GM19043 (cell line): ENCODE results near the gene TRPM2.
A peak's percentile ranks its signal among the peaks of the same experiment; 100 is the strongest.

Source experiments
- ATAC-seq: cut with Tn5 transposase; IDR thresholded peaks from one replicate; pipeline ENCODE4 v1.9.1; 2021; ENCODE audit warnings: low read depth; ENCODE audit not compliant: unreplicated experiment

Gene TRPM2

DNA sequence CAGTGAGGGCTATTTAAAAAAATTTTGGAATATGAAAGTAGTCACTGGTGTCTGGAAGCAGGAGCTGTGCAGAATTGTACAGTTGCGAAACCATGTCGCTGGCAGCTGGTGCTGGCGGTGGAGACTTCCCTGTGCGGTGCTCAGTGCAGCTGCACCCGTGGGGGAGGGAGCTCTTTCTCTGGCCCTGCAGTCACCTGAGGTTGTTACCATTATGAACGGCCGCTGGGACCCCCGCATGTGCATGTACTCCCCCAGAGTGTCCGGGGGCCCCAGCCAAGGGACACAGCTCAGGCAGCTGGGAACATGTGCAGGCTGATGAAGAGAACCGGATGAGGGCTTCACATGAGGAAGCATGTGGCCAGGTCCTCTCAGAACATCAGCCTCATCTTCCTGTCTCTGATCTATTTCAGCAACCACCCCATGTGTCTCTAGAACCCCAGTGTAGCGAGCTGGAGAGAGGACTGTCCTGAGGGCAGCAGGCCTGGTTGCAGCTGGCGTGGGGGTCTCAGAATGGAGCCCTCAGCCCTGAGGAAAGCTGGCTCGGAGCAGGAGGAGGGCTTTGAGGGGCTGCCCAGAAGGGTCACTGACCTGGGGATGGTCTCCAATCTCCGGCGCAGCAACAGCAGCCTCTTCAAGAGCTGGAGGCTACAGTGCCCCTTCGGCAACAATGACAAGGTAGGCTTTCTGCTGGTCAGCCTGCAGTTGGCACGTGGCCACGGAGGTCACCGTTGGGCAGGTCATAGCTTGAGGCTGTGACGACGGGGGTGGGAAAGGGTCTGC is at the start of gene TRPM2:
Gene TRPM2 (plus strand): TSS at position 431 of the 780 bp plus-strand sequence. CDS start 80 bp downstream, at position 511.
- ATAC-seq, result peak; percentile 56

DNA sequence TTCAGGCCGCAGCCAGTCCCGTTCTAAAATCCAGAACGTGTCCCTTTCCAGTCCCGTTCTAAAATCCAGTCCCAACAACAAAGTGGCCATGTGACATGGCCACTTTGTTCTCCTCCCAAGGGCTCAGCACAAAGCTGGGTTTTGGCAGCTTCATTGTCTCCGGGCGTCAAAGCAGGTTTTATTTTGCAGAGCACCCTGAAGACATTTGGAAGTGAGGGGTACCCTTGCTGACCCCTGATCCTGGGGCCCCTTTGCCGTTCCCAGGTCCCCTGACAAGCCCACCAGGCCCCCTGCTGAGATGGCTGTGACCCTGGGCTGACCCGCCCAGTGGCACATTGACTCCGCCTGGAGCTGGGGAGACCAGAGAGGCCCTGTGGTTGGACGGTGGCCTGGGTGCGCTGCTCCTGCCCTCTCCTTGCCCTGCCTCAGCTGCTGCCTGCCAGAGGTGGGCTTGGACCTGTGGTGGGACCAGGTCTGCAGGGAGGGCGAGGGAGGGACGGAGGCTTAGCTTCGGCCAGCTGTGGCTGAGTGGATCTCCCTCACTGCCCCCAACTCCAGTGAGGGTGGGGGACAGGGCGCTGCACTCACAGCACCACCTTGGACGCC is 49.3 kb upstream of the TRPM2 start:
- no peak for ATAC-seq

DNA sequence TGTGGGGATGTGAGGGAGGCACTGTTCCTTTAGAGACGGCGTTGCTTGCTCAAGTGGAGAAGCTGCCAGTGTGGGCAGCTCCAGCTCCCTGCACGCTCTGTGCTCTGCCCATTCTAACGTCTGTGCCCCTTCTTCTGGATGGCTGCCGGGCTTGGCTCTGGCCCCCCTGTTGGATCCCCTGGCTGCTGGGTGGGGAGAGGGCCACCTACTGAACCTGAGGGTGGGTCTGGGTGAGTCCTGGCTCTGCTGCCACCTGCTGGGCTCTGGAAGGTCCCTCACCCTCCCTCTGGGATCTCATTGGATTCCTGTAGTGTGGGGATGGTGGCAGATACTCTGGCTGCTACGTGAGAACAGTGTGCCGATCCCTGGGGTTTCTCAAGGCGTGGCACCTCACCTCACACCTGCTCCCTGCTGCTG is 48.5 kb upstream of the TRPM2 start:
- ATAC-seq, result no peak

DNA sequence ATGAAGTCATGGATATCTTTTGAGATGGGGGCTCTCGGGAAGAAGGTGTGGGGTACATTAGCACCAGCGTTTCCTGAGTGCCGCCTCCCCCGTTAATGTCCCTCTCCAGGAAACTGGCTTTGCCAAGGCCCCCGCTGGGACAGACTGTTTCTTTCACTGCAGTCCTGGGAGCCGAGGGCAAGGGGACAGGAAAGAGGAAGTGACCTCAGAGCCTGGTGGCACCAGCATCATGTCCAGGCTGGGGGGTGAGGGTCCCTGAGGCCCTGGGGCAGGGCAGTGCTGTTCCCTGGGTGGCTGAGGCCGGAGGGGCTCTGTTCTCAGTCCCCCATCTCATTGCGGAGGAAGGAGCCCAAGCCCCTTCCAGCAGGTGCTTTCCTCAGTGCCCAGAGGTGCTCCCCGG is 47.7 kb upstream of the TRPM2 start:
- ATAC-seq, result no peak

DNA sequence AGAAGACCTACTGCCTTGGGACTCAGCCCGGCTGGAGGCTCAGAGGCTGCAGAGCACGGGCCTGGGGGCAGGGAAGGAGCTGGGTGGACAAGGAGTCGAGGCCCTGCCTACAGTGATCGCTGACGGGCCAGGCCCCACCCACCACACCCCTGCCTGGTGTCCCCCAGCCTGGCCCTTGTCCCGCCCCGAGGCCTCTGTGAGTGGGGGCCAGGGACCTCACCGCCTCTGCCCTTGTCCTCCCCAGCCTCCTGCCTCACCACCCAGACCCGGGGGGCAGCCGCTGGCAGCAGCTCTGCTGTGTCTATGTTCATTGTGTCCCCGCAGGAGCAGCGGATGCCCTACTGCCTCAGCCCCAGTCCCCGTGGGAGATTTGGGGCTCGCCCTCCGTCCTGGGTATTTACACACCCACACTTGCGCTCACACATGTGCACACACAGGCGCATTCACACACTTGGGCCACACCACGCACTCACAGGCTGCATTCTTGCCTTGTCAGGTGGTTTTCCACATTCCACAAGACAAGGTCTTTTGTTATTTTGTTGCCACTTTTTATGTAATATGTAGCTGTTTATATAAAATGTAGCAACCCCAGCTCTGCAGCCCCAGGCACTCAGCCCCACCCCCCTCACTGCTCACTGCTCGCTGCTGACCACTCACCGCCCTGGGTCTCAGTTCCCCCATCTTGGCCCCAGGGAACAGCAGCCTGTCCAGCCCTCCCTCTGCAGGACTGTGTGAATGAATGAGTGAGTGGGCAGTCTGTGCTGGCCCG is 46.3 kb upstream of the TRPM2 start:
- no peak for ATAC-seq

DNA sequence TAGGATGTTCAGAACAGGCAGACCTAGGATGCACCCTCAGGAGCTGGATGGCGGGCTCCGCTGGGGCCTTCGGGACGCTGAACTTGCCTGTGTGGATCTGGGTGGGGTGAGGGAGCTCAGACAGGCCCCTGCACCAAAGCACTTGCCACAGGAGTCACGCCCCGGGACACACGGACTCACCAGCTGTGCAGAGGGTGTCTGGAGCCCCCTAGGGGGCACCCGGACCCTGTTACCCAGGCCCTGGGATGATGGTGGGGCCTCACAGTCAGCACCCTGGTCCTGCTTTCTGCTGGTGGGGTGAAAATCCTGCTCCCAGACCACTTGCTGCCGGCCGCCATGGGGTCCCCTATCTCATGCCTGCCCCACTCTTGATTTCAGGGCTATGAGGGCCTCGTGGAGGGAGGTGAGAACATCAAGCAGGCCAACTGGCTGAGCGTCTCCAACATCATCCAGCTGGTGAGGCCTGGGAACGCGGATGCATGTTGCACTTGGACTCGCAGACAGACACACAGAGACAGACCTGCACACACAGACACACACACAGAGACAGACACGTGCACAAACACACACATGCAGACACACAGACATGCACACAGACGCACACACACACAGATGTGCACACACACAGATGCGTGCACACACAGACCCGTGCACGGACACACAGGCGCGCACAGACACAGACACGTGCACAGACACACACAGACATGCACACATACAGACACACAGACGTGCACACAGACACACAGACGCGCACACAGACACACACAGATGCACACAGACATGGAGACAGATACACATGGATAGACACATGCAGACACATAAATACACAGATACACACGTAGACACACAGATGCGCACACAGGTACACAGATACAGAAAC is 42.6 kb upstream of the TRPM2 start:
- ATAC-seq, result no peak

DNA sequence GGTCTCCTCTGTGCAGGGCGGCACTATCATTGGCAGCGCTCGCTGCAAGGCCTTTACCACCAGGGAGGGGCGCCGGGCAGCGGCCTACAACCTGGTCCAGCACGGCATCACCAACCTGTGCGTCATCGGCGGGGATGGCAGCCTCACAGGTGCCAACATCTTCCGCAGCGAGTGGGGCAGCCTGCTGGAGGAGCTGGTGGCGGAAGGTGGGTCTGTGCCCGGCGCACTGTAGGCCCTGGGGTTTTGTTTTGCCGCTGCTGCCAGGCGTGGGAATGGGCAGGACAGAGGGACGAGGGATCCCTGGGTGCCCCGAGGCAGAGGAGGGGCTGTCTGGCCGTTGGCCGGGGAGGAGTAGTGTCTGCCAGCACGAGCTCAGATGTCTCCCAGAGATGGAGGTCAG is 41.3 kb upstream of the TRPM2 start:
- no peak for ATAC-seq

DNA sequence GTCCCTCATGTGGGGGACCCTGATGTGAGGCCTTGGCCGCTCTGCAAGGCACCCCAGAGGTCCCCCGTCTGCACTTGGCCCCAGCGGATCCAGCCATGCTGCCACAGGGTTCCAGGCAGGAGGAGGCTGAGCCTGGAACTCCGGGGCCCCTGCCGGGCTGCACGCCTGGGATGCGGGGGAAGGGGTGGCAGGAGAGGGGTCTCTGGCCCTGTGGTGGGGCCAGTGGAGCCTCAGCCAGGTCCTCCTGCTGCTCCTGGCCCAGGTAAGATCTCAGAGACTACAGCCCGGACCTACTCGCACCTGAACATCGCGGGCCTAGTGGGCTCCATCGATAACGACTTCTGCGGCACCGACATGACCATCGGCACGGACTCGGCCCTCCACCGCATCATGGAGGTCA is 40.7 kb upstream of the TRPM2 start:
- ATAC-seq, result no peak

DNA sequence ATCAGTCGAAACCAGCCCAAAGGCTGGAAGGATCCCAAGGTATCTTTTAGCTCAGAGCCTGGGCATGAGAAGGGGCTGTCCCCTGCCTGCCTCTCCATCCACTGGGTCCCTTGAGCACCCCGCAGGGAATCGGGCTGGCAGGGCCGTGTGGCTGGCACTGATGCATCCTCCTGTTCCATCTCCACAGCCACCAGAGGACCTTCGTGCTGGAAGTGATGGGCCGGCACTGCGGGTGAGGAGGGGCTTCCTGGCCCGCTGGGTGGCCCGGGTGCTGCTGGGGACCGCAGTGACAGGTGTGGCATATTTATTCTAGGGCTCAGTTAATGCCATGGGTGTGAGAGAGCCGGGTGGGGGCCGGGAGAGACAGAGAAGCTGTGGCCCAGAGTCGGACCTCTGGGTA is 40.0 kb upstream of the TRPM2 start:
- no peak for ATAC-seq

DNA sequence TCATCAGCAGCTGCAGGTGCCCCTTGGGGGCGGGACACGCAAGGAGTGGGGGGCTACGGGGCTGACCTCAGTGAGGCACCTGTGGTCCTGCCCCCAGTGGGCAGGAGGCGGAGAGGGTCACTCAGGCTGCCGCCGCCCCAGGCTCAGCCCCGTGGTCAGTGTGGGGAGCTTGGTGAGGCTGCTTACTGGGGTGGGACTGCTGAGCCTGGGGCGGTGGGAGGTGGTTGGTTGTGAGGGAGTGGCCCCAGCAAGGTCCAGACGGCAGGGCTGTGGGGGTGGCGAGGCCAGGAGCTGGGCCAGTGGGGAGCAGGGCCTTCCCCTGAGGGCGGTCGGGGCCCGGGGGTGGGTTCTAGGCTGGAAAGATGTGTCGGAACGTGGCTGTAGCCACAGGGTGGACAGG is 39.3 kb upstream of the TRPM2 start:
- ATAC-seq, result no peak

DNA sequence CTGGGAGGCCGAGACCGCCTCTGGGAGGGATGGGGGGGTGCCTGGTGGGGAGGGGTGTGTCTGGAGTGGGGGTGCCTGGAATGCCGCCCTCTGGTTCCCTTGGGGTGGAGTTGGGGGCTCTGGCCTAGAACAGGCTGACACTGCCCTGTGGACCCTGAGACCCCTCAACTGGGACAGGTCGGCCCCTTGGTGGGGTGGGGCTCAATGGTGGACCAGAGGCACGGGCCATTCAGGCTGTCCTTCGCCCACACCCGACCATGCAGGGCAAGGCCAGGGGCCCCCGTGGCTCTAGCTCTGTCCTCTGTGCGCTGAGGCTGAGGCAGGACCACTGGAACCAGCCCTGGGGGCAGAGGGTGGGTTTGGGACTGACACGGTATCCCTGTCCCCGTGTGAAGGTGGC is 38.9 kb upstream of the TRPM2 start:
- ATAC-seq, result no peak

DNA sequence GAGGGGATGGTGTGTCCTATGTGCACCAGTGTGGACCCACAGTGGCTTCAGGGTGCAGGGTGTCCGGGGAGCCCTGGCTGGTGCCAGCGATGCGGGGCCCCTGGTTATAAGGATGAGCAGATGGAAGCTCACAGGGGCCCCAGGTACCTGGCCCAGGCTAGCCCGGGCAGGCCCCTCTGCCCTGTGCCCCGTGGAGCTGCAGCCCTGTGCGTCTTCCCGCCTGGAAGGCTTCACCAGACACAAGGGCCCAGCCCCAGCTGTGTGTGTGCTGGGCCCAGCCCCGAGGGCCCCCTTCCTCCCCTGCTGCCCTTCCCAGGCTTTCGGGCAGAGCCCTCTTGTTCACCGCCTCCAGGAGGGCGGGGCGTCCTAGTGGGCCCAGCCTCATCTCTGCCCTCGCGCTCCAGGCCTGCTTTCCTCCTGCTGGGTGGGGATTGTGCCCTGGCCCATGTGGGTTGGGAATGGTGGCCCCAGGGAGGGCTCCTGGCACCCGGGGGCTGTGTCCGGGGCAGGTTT is 37.7 kb upstream of the TRPM2 start:
- ATAC-seq, result no peak

DNA sequence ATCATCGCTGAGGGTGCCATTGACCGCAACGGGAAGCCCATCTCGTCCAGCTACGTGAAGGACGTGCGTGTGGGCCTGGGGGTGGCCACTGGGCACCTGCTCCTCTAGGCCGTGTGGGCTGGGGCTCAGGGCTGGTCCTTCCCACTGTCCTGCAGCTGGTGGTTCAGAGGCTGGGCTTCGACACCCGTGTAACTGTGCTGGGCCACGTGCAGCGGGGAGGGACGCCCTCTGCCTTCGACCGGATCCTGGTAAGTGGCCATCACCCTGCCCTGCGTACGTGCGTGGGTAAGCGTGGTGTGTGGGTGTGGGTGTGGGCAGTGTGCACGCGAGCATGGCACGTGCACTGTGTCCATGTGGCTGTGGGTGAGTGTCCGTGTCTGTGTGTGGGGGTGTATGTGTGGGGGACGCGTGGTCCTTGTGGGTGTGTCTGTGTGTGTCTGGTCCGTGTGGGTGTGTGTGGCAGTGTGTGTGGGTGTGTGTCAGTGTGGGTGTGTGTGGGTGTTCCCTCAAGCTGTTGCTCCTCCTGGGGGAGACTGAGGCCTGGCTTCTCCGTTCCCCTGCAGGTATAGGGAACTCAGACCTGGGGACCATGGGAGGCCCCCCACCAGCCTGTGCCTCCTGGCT is 37.0 kb upstream of the TRPM2 start:
- no peak for ATAC-seq

DNA sequence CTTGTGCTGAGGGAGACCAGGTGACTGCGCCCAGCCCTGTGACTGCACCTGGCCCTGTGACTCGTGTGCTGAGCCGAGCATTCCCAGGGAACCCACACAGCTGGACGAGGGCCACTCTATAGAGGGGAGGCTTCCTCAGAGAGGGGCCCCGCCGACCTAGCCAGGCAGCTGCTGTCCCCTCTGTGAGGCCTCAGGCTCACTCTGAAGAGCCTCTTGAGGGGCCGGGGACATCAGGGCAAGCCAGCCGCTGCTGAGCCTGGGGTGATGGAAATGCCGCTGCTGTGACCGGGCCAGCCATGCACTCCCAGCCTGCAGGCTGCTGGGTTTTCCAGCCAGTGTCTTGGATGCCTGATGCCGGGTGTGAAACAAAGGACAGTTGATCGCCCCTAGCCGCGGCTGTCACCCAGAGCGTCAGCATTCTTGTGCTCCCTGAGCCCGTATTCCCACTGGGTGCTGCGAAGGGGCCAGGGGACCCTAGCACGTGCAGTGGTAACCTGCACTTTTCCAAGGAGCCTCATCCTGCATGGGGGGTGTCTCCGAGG is 36.1 kb upstream of the TRPM2 start:
- no peak for ATAC-seq

DNA sequence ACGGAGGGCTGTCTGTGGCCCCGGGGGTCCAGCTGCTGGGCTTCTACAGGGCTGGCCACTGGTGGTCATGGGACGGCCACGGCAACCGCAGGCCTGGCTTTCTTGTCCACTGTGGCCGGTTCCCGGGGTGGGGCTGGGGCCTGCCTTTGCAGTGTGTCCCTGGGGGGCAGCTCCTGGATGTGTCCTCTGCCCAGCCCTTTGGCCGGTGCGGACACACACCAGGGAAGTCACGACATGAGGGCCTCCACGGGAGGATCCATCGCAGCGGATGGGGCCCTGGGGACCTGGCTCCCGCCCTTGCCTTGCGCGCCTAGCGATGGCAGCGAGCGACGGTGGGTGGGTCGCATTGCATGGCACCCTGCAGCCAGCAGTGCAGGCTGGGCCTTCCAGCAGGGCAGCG is 35.5 kb upstream of the TRPM2 start:
- ATAC-seq, result no peak

DNA sequence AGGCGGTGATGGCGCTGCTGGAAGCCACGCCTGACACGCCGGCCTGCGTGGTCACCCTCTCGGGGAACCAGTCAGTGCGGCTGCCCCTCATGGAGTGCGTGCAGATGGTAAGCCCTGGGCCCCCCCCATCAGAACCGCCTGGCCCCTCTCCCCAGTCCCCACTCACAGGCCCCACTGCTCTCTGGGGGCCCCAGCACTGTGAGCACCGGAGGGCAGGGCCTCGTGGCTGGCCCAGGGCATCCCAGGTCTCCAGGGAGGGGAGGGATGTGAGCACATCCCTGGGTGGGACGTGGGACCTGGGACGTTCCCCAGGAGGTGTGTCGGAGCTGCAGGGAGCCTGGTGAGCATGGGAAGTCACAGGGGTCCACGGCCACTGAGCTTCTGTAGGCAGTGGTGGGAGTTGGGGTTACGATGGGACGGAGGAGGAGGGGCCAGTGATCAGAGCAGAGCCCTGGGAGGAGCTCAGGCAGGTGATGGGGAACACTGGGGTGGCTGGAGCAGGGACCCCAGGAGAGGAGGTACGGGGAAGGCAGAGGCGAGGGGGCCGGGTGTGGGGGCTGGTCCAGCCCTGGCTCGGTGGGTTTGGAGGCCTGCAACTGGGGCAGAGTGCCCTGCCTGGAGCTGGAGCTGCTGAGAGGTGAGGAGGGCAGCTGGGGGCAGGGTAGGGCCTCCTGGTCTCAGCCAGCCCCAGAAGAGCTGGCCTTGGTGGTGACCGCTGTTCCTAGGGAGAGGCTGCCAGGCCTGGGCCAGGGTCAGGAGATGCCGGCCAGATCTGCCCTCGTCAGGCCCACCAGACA is 34.7 kb upstream of the TRPM2 start:
- no peak for ATAC-seq

DNA sequence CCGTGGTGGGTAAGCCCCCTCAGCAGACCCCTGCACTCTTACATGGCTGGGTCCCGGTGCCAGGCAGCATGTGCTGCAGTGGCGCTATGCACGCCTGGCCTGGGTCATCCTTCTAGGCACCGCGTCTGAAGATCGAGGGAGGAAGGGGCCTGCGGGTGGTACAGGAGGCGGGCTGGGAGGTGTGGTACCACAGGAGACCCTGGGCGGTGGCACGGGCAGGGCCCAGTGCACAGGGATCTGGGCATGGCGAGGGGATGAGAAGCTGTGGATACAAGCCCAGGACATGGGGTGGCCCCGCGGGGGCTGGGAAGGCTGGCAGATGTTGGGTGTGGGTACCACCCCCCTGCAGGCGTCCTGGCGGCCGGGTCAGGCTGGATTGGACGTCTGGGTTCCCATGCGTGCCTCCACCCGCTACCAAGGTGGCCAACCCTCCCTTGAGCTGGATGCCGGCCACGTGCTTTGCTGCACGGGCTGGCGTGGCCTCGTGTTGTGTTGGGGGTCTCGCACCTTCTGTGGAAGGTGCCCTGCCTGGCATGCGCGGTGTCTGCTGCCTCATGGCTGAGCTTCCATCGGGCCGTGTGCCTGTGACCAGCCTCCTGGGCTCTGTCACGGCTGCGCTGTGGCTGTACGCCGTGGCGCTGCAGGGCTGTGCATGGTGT is 33.9 kb upstream of the TRPM2 start:
- ATAC-seq, result no peak

DNA sequence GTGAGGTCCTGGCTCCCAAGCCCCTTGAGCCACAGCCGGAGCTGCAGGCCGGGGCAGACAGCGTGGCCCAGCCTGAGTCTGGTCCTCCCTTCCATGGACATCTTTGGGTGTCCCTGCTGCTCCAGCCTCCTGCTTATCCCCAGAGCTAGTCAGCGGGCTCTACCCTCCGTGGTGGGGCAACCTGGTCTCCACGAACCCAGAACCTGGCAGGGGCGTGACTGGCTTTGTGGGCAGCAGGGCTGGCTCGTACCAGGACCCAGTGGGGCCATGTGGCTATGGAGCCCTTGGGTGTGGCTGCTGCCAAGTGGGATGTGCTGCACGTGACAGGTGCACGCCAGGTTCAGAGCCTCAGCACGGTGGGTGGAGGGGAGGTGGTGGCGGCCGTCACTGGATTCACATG is 32.6 kb upstream of the TRPM2 start:
- ATAC-seq, result no peak
